ENCODE data around the gene MYZAP. TPM values are rescaled to one million over a fixed set of nuclear protein-coding genes. Genes with fewer than 3 reads are reported as not detected.

The MYZAP gene
- total and polyA plus RNA-seq, 2 of the 4 experiments (the other 2 are of a cell fraction), result not detected

- dilution Hi-C loops (cut with HindIII; ENCODE audit: low sequenced_read_pairs, unreplicated experiment), result no loop called here
- Histone ChIP-seq H3K9me1 (ENCODE audit: insufficient read depth, low read length) (no peaks in the 10 kb centered on the region), H2BK120ac (ENCODE audit: low read depth, low read length) (no peak overlapping the region), H2AK5ac (ENCODE audit: low read depth, low read length) (no peak overlapping the region), H2AK9ac (replicated peaks; ENCODE audit: low read depth, low read length, poor library complexity) (no peak overlapping the region), H3K27ac (ENCODE audit: insufficient read depth, low read length) (no peak overlapping the region), H2BK15ac (ENCODE audit: low read depth, low read length) (no peak overlapping the region), H3K9me3 (ENCODE audit: control insufficient read depth, insufficient read depth, low read length) (no peaks in the 10 kb centered on the region), H2AFZ (replicated peaks; ENCODE audit: low read length, poor library complexity) (no peak overlapping the region), H3K4me3 (ENCODE audit: insufficient read depth, low read depth, low read length) (no peak overlapping the region), H4K20me1 (ENCODE audit: insufficient read depth, low read length) (no peaks in the 10 kb centered on the region), H3K18ac (ENCODE audit: low read depth, low read length) (no peak overlapping the region), H4K91ac (ENCODE audit: insufficient read depth, low read depth, low read length) (no peak overlapping the region), H3K27me3 (ENCODE audit: control insufficient read depth, insufficient read depth, low read length) (peaks cover 5% of the 10 kb centered on the region), H3K9ac (ENCODE audit: low read depth, low read length) (no peak overlapping the region), H2BK5ac (ENCODE audit: low read depth, low read length, poor library complexity, severe bottlenecking) (no peak overlapping the region), H4K8ac (ENCODE audit: low read depth in 2 of 2, low read length in 2 of 2) (no peak overlapping the region), H3K4ac (ENCODE audit: low read depth, low read length) (no peak overlapping the region), H3K79me1 (ENCODE audit: low read depth in 1 of 2, low read length in 2 of 2) (no peaks in the 10 kb centered on the region), H2BK20ac (ENCODE audit: low read depth, low read length) (no peak overlapping the region), H3K56ac (ENCODE audit: extremely low read depth, insufficient read depth, low read length) (no peak overlapping the region), H3K4me1 (ENCODE audit: control insufficient read depth, insufficient read depth, low read length) (no peaks in the 10 kb centered on the region), H3K4me2 (ENCODE audit: low read depth, low read length) (no peak overlapping the region), H3K23ac (ENCODE audit: low read depth, low read length) (no peak overlapping the region), H3K14ac (replicated peaks; ENCODE audit: low read depth, low read length) (no peak overlapping the region), H4K5ac (ENCODE audit: low read depth, low read length) (no peak overlapping the region), H3K36me3 (ENCODE audit: control insufficient read depth, insufficient read depth, low read length) (no peaks in the 10 kb centered on the region)
- intact Hi-C loops (cut with micrococcal nuclease), result no loop called here
- ChIA-PET POLR2A (ENCODE audit: unreplicated experiment) (no interaction called here), CTCF (no interaction called here)
- in situ Hi-C loops (cut with MboI; ENCODE audit: low sequenced_read_pairs), result no loop called here
- no CpG with 5 or more reads among the region's 3 CpGs for WGBS, 2 experiments (ENCODE audit: extremely low coverage in 2 of 2, insufficient read length in 1 of 2)
- BruUV-seq (replicated peaks), result no TSS peak
- no peak for ATAC-seq (ENCODE audit: low read depth)
- DNase-seq, result no peak
- TF ChIP-seq RAD21 (IDR thresholded peaks at IDR 0.05; ENCODE audit: low read length) (no peak), CEBPB (IDR thresholded peaks at IDR 0.05; ENCODE audit: low read depth, low read length) (no peak), RFX5 (IDR thresholded peaks at IDR 0.05; ENCODE audit: low read depth, low read length) (no peak), CTCF (conservative IDR thresholded peaks at IDR 0.05; ENCODE audit: low read depth, low read length) (no peak), CHD1 (IDR thresholded peaks at IDR 0.05; ENCODE audit: low read depth, low read length) (no peak), SMC3 (IDR thresholded peaks at IDR 0.05; ENCODE audit: low read depth, low read length) (no peak), MAZ (IDR thresholded peaks at IDR 0.05; ENCODE audit: borderline replicate concordance, low read depth, low read length) (no peak), NFE2L2 (IDR thresholded peaks at IDR 0.05; ENCODE audit: low read depth, low read length) (no peak), MAFK (IDR thresholded peaks at IDR 0.05; ENCODE audit: low read depth, low read length) (no peak), POLR2A (IDR thresholded peaks at IDR 0.05; ENCODE audit: low read depth, low read length) (no peak), MXI1 (IDR thresholded peaks at IDR 0.05; ENCODE audit: borderline replicate concordance, low read depth, low read length) (no peak), FOS (IDR thresholded peaks at IDR 0.05; ENCODE audit: low read depth, low read length) (no peak), BHLHE40 (IDR thresholded peaks at IDR 0.05; ENCODE audit: low read depth, low read length) (no peak), RCOR1 (IDR thresholded peaks at IDR 0.05; ENCODE audit: insufficient replicate concordance, low read length) (no peak), USF2 (IDR thresholded peaks at IDR 0.05; ENCODE audit: low read depth, low read length) (no peak), ELK1 (IDR thresholded peaks at IDR 0.05; ENCODE audit: borderline replicate concordance, low read depth, low read length) (no peak)
These were observed 28.0 kb downstream of the MYZAP start for GRCh38 chr15:57619746-57620145.
